Transverse colon (tissue), 3 donors: ENCODE data around the gene GOLPH3.

Source experiments
- POLR2A ChIP-seq: fragments of 450-650 bp; IDR thresholded peaks from one replicate; pipeline ENCODE4 v1.6.1; 2016; ENCODE audit warnings: antibody characterized with exemption, mild to moderate bottlenecking, moderate library complexity
- TF ChIP-seq, protein P1 (sequence below), 5 experiments: fragments of 200-600 bp in 3 of 5; fragments of 450-650 bp in 2 of 5; sonication (generic) in 3 of 5; IDR thresholded peaks; 1 replicate in 2 of 5; 2 replicates in 3 of 5; pipeline ENCODE4 v1.5.1; 2016 to 2017; ENCODE audit warnings: antibody characterized with exemption in 5 of 5, inconsistent platforms in 3 of 5, mild to moderate bottlenecking in 2 of 5, moderate library complexity in 1 of 5

DNA sequence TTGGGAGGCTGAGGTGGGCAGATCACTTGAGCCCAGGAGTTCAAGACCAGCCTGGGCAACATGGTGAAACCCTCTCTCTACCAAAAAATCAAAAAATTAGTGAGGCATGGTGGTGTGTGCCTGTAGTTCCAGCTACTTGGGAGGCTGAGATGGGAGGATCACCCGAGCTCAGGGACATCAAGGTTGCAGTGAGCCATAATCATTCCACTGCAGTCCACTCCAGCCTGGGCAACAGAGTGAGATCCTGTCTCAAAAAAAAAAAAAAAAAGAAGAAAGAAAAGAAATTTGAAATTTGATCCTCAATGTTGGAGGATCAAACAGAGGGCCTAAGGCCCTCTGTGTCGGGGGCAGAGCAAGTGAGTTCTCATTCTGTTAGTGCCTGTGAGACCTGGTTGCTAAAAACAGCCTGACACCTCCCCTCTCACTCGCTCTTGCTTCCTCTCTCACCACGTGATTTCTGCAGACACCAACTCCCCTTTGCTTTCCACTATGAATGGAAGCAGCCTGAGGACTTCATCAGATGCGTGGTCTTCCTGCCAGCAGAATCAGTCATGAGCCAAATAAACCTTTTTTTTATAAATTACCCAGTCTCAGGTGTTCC lies 8.4 kb upstream of the GOLPH3 start:
- no peak for TF ChIP-seq POLR2A
- TF ChIP-seq, protein P1, sequence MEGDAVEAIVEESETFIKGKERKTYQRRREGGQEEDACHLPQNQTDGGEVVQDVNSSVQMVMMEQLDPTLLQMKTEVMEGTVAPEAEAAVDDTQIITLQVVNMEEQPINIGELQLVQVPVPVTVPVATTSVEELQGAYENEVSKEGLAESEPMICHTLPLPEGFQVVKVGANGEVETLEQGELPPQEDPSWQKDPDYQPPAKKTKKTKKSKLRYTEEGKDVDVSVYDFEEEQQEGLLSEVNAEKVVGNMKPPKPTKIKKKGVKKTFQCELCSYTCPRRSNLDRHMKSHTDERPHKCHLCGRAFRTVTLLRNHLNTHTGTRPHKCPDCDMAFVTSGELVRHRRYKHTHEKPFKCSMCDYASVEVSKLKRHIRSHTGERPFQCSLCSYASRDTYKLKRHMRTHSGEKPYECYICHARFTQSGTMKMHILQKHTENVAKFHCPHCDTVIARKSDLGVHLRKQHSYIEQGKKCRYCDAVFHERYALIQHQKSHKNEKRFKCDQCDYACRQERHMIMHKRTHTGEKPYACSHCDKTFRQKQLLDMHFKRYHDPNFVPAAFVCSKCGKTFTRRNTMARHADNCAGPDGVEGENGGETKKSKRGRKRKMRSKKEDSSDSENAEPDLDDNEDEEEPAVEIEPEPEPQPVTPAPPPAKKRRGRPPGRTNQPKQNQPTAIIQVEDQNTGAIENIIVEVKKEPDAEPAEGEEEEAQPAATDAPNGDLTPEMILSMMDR (IDR thresholded peaks at IDR 0.05): no peak
